Activated CD8-positive, alpha-beta memory T cell treated with anti-CD3 and anti-CD28 coated beads for 4 hours (primary cell): ENCODE measurements around the gene ELMO2.

Source experiments
- DNase-seq, 2 donors: peaks; one replicate each; pipeline ENCODE4 v3.0.0-alpha.2; 2020; ENCODE audit warnings: low read depth in 2 of 2

The ELMO2 gene

DNA sequence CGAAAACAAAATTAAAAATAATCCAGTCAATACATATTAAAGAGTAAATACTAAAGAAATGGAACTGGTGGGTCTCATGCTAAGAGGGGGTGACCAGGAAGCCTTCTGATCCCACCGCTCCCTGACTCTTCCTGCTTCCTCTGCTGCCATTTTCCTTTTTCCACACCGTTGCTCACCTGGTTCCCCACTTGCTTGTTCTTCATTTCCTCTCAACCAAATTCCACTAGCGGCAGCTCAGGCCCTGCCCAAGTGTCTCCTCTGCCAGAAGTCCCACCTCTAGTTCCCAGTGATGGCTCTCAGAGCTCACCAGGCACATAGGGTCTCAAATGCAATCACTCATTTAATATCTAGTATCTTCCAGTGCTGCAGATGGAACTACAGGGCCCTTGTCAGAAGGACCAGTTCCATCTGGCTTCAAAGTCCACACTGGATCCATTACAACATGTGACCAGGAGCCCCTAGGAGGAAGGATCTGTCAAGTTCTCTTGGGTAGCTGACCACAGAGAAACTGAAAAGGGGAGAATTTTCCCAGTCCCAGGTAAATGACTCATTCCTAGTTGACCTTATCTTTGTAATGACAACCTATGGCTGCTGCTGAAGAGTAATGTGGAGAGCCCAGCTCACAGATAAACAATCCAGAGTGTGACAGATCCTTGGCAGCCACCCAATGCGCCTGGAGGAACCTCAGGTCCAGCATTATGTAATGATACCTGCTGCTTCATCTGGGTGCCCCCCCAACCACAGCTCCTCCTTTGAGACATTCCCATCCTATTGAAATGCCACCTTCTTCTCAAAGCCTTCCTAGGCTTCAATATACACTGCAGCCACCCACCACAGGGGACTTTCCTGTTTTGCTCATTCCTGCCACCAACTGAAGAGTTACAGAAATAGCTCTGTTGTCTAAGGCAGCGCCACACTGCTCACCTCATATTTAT is 38.2 kb downstream of the ELMO2 start:
- DNase-seq: no peak

DNA sequence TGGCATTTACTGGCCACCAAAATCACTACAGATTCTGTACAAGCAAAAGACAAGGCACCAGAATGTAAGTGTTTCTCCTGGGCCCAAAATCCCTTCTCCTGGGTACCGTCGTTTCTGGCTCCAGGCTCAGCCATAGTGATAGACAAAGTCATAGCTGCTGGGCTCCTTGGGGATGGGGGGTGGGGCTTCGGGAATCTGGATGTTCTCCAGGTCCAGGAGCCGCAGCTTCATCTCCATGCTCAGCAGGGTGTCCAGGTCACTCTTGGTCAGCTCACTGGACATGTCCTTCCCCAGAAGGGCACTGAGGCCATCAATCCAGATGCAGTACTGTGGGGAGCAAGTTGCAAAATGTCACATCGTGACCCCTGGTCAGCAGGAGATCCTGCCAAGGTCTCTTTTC is 39.2 kb downstream of the ELMO2 start:
- DNase-seq: no peak

- no peak for DNase-seq
Observed at GRCh38 chr20:46366826-46367225, 39.6 kb downstream of the ELMO2 start.

DNA sequence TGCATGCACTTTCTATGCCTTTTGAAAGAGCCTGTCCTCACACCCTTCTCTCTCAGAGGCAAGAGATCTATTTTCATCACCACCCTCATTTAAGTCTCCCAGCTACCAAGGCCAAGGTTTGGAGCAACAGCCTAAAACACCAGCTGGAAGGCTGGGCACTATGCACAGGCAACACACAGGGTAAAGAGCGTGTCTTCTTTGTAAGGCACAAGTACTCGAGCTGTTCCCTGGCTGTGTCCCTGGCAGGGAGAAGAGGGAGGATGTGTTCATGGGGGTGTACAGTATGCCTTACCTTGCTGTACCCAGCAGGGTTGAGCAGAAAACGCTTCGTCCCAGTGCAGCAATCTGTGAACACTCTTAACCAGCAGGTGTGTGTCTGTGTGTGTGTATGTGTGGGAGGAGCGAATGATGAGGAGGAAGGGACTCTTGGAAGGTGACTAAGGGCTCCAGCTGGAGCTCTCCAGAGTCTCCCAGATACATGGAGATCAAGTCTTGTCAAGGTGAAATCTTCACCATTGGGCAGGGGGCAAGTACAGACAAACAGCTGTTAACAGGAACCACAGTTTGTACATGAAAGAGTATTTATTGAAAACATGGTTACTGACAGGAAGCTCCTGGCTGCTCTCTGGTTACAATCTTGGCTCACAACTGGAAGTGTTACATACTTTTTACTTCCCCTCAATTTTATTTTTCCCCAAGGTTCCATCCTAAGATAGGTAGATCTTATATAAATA is 40.8 kb downstream of the ELMO2 start:
- DNase-seq: no peak

DNA sequence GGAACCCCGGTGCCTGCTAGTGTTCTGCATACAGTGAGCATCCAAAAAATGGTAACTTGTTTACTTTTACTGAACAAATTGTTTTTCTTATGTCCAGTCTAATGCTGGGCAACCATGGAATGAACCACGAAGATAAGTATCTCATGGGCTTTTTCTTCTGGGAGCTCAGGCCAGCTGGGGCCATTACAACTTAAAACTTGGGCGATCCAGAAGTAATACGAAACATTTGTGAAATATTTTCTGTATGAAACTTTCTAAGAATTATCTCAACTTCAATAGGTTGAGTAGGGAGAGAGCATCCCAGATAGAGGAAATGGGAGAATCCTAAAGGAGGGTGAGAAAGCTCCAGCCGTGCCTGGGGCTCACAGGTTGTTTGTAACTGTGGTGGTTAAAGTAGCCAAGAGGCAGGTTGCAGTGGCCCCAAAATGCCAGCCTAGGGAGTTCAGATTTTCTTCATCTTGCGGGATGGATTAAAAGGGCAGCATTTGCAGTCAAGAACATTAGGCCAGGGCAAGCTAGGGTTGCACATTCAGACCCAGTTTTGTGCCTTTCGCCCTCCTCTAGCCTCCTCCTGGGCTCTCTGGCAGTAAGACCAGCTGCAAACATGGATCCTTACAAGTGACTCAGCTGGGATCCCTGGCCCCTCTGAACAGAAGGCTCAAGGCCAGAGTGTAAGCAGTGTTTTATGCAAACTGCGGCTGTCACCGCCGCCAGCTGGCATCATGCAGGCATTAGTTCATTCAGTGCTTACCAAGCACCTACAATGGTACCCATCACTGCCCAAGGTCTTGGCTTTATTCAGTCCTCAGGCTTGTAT is 41.5 kb downstream of the ELMO2 start:
- DNase-seq: no peak

- peak; percentile 72 to 76 for DNase-seq
Observed at GRCh38 chr20:46363874-46364669, 42.3 kb downstream of the ELMO2 start.

DNA sequence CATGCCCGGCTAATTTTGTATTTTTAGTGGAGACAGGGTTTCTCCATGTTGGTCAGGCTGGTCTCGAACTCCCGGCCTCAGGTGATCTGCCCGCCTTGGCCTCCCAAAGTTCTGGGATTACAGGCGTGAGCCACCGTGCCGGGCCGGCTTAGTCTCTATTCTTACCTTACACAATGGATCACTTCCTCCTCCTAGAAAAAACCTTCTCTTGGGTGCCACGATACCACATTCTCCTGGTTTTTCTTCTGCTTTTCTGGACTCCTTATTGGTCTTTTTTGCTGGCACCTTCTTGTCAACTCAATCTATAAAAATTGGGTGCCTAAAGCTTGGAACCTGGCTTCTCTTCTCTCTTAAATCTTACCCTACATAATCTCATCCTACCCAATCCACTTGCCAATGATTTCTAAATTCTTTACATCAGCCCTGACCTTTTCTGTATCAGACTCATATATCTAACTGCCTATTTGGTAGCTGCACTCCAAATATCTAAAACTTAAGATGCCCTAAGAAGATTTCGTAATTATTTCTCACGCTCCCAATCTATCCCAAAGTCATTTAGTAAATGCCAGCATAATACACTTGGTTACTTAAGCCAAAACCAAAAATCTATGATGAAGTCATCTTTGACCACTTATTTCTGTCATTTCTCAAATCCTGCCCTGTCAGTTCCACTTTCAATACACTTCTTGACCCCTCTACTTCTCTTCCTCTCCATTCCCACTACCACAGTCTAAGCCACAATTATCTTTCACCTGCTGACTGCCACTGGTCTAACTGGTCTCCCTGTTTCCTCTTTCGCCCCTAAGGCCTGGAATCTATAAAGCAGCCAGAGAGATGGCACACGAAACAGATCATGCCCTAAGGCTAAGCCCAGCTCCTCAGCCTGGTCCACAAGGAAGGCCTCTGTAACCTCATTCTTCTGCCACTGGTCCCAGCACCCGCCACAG is 43.2 kb downstream of the ELMO2 start:
- DNase-seq: no peak

DNA sequence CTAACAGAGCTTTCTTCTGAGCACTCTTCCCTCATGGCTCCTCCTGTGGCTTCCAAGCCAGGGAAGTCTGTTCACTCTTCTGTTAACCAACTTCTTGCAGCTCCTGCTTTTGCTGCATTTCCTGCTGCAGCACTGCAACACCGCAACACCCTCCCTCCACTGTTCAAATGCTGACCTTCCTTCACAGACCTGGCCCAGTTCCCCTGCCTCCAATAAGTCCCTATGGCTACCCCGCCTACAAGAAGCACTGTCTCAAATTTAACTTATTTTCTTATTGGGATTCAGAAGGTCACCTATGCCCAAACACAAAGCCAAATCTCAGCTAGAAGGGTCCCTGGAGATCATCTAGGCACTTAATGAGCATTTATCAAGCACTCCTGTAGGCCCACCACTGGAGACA is 44.6 kb downstream of the ELMO2 start:
- no peak for DNase-seq

DNA sequence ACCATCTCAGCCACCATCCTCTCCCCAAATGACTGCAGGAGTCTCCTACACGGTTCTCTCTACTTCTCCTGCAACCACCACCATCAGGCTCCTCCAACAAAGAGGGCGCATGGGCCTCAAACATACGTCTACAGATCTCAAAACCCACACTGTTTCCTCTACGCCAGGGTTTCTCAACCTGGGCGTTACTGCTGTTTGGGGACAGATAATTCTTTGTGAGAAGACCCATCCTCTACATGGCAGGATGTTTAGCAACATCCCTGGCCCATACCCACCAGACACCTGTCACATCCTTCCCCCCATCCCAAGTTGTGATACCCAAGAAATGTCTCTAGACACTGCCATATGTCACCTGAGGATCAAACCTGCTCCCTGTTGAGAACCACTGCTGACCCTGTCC is 45.0 kb downstream of the ELMO2 start:
- DNase-seq: no peak

- no peak for DNase-seq
Observed at GRCh38 chr20:46359233-46359751, 47.1 kb downstream of the ELMO2 start.

GRCh38 chr20:46358346-46359058 is 47.9 kb downstream of the ELMO2 start:
- DNase-seq: no peak

DNA sequence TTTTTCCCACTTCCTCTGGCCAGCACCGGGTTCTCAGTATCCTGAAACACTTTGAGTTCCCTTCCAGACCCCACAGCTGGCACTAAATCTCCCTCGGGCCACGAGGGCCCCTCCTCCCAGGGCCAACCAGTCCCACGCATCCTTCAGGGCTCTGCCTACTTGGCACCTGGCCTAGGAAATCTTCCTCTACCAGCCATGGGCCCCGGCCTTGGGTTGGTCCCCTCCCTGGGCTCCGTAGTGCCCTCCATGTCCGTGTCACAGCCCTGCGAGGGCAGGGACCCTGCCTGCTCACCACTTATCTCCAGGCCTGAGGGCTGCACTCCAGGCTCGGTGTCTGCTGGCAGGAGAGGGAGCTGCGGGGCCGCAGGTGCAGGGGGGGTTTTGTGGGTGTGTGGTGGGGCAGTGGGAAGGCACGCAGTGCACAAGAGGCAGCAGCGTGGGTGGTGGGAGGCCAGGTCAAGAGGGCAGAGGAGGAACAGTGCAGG is 49.3 kb downstream of the ELMO2 start:
- DNase-seq: no peak

- no peak for DNase-seq
Observed at GRCh38 chr20:46356195-46357029, 50.0 kb downstream of the ELMO2 start.

DNA sequence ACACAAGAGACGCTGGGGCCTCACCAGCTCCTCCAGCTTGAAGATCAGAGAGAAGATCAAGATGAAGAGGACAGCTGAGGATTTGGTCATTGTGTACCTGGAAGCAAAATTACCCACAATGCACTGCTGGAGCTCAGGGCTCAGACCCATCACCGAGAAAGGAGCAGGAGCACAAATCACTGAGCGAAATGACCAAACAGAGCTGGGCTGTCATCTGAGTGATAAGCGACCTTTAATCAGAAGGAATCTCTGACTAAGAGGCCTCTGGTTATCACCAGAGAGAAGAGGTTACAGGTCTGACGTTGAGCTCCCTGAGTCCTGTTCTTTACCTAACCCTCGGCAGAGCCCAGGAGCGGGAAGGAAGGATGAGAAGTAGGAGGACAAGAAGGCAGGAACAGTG is 50.6 kb downstream of the ELMO2 start:
- DNase-seq: no peak

GRCh38 chr20:46354920-46355654 is 51.3 kb downstream of the ELMO2 start:
- DNase-seq: no peak

DNA sequence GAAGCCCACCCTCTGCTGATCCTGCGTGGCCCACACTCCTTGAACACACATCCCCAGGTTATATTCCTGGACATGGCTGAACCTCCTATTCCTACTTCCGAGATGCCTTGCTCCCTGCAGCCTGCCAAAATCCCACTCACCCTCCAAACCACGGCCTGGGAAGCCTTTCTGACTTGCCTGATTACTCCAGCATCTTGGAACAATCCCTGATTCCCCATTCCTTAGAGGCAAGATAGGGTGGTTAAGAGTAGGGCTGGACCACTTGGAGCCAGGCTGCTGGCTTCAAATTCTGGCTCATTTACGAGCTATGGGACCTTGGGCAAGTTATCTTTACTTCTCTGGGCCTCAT is 52.2 kb downstream of the ELMO2 start:
- DNase-seq: no peak

DNA sequence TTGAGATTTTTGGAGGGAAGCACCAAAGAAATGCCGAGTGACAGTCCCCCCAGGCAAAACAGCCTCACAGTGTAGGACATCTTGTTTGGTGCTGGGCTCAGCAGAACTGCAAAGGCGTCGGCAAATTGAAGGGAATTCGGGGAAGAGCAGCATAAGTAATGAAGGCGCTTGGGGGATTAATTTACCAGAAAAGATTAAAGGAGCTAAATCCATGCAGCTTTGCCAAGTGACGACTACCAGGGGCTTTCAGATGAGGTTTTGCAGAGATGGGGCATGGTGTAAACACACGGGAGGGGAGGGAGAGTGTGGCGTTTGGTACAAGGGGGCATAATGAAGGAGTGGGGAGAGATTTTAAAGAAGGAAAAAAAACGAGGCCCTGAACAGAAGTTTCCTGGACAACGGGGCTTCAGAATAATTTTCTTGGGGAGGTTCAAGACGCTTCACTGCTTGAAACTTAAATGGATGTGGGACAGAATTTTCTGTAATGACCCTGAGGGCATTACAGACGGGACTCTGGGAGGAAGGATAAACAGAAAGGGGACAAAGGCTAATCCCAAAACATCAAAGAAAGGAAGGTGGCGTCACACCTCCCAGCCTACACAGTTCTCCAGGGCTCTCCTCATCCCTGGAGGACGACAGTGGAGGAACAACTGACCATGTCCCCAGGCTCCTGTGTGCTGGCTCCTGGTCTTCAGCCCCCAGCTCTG is 52.8 kb downstream of the ELMO2 start:
- DNase-seq: no peak
